ENCODE results near the gene HNRNPUL1. TPM values are rescaled to one million over a fixed set of nuclear protein-coding genes. Genes with fewer than 3 reads are reported as not detected.

Gene HNRNPUL1
- total and polyA plus RNA-seq, 2 of the 8 experiments (the other 6 are each of a cell fraction or from before 2014, with no cell fraction given) = 99.5 to 264 TPM

- ChIA-PET POLR2A (ENCODE audit: partially characterized antibody) (interaction anchor here (1.3 kb wide), 1 partner anchor 10 kb away, joined by 7 read pairs; no protein-coding TSS in a partner anchor), CTCF (ENCODE audit: partially characterized antibody) (interaction anchor here (0.6 to 4.8 kb wide), 3 partner anchors 11 to 977 kb away, joined by 3 to 25 read pairs (median 4); no protein-coding TSS in a partner anchor)
- Histone ChIP-seq H3K27ac (ENCODE audit: low read depth, low read length) (no peak overlapping the region), H3K23ac (ENCODE audit: insufficient read length) (no peak overlapping the region), H2BK15ac (ENCODE audit: low read length) (no peak overlapping the region), H3K79me2 (ENCODE audit: control insufficient read depth in 1 of 2, insufficient read depth in 2 of 2, low read length in 2 of 2) (no peaks in the 10 kb centered on the region), H3K27me3 (replicated peaks in 1 of 4; ENCODE audit: control insufficient read depth in 3 of 4, extremely low read depth in 1 of 4, insufficient read depth in 3 of 4, low read length in 3 of 4) (peaks cover 0 to 3% (median 0%) of the 10 kb centered on the region in 4 experiments; a peak in 3 of 7 replicates), H3K18ac (ENCODE audit: extremely low read depth, low read length) (no peak overlapping the region), H2BK5ac (ENCODE audit: low read depth, low read length) (no peak overlapping the region), H2BK120ac (replicated peaks; ENCODE audit: low read depth, low read length) (no peak overlapping the region), H2BK12ac (ENCODE audit: low read depth, low read length) (no peak overlapping the region), H3K9ac (replicated peaks in 1 of 4; ENCODE audit: extremely low read depth in 1 of 4, low read depth in 3 of 4, low read length in 3 of 4) (no peak overlapping the region), H3K4me3 (ENCODE audit: extremely low read depth in 1 of 4, insufficient read depth in 2 of 4, low read depth in 3 of 4, low read length in 4 of 4) (no peak overlapping the region), H2AK5ac (ENCODE audit: low read depth, low read length) (no peak overlapping the region), H3K9me3 (ENCODE audit: insufficient read depth in 2 of 2, low read depth in 1 of 2, low read length in 1 of 2) (no peaks in the 10 kb centered on the region), H3K36me3 (ENCODE audit: control insufficient read depth in 2 of 4, insufficient read depth in 4 of 4, low read length in 3 of 4) (no peaks in the 10 kb centered on the region), H4K91ac (replicated peaks; ENCODE audit: insufficient read length, low read length) (no peak overlapping the region), H3K4me1 (replicated peaks in 1 of 4; ENCODE audit: control insufficient read depth in 3 of 4, insufficient read depth in 4 of 4, low read length in 3 of 4) (no peaks in the 10 kb centered on the region), H4K5ac (ENCODE audit: insufficient read length, low read depth, low read length) (no peak overlapping the region), H2AFZ (ENCODE audit: low read length) (no peak overlapping the region), H4K20me1 (replicated peaks in 1 of 2; ENCODE audit: control insufficient read depth in 1 of 2, insufficient read depth in 2 of 2, low read length in 2 of 2) (peaks cover 0 to 2% of the 10 kb centered on the region in 2 experiments), H3K56ac (replicated peaks; ENCODE audit: insufficient read length, low read depth, low read length) (no peak overlapping the region), H3K14ac (ENCODE audit: insufficient read length) (no peak overlapping the region), H3K4ac (replicated peaks; ENCODE audit: insufficient read length, low read depth, low read length) (no peak overlapping the region), H3K79me1 (ENCODE audit: low read depth, low read length) (no peaks in the 10 kb centered on the region), H2BK20ac (ENCODE audit: low read length) (no peak overlapping the region), H3K4me2 (ENCODE audit: insufficient read depth in 1 of 2, low read depth in 2 of 2, low read length in 2 of 2) (no peak overlapping the region), H4K8ac (ENCODE audit: extremely low read depth, insufficient read depth, low read length) (no peak overlapping the region), H3K23me2 (ENCODE audit: low read depth, low read length) (peaks cover 1% of the 10 kb centered on the region)
- no peak for FAIRE-seq
- 93% methylated on average over 10 of the region's 10 CpGs; no CpG with 5 or more reads in 1 of the 2 experiments for WGBS, 2 experiments (ENCODE audit: extremely low coverage in 1 of 2, insufficient coverage in 1 of 2, insufficient read length in 1 of 2, insufficient replicate concordance in 2 of 2, low coverage in 1 of 2, low lambda C conversion rate in 2 of 2, missing lambda C conversion rate in 1 of 2)
- no peak for TF ChIP-seq BRCA1 (IDR thresholded peaks at IDR 0.05; ENCODE audit: low read depth, low read length)
- DNase-seq (ENCODE audit: low read depth in 1 of 2, low spot score in 2 of 2) = no peak
Measured at GRCh38 chr19:41335467-41335866, 71.3 kb downstream of the HNRNPUL1 start.
